Upper lobe of left lung (tissue), 4 donors: Measurements from ENCODE around the gene ROBO1.

Source experiments
- POLR2A ChIP-seq, 4 donors: fragments of 450-650 bp; IDR thresholded peaks; one replicate each; pipeline ENCODE4 v1.5.1; 2016 to 2017; ENCODE audit warnings: antibody characterized with exemption in 4 of 4, mild to moderate bottlenecking in 2 of 4
- POLR2AphosphoS5 ChIP-seq, 2 donors: sonication (generic); formaldehyde crosslinking; IDR thresholded peaks; one replicate each; pipeline ENCODE4 v1.5.1; 2017; ENCODE audit warnings: antibody characterized with exemption in 2 of 2
- TF ChIP-seq, protein P1 (sequence below), 6 experiments: fragments of 450-650 bp in 4 of 6; fragments of 200-600 bp in 2 of 6; sonication (generic) in 2 of 6; IDR thresholded peaks; one replicate each; pipeline ENCODE4 v1.5.1; 2016 to 2019; ENCODE audit warnings: antibody characterized with exemption in 6 of 6

DNA sequence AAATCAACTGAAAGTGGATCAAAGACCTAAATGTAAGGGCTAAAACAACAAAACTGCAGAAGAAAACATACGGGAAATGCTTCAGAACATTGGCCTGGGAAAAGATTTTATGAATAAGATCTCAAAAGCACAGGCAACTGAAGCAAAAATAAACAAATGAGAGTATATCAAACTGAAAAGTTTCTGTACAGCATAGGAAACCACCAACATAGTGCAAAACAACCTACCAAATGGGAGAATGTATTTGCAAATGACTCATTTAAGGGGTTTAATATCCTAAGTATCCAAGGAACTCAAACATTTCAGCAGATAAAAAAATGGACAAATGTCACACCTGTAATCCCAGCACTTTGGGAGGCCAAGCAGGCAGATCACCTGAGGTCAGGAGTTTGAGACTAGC lies 489.1 kb downstream of the ROBO1 start:
- TF ChIP-seq, protein P1, sequence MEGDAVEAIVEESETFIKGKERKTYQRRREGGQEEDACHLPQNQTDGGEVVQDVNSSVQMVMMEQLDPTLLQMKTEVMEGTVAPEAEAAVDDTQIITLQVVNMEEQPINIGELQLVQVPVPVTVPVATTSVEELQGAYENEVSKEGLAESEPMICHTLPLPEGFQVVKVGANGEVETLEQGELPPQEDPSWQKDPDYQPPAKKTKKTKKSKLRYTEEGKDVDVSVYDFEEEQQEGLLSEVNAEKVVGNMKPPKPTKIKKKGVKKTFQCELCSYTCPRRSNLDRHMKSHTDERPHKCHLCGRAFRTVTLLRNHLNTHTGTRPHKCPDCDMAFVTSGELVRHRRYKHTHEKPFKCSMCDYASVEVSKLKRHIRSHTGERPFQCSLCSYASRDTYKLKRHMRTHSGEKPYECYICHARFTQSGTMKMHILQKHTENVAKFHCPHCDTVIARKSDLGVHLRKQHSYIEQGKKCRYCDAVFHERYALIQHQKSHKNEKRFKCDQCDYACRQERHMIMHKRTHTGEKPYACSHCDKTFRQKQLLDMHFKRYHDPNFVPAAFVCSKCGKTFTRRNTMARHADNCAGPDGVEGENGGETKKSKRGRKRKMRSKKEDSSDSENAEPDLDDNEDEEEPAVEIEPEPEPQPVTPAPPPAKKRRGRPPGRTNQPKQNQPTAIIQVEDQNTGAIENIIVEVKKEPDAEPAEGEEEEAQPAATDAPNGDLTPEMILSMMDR (IDR thresholded peaks at IDR 0.05) = no peak
- TF ChIP-seq POLR2AphosphoS5 (IDR thresholded peaks at IDR 0.05) (no peak), POLR2A (IDR thresholded peaks at IDR 0.05) (no peak)
